GM19043 (cell line): ENCODE results near the gene SH3RF1.

Experiments
- ATAC-seq: cut with Tn5 transposase; IDR thresholded peaks from one replicate; pipeline ENCODE4 v1.9.1; 2021; ENCODE audit warnings: low read depth; ENCODE audit not compliant: unreplicated experiment

The SH3RF1 gene

GRCh38 chr4:169167957-169168858, 102.5 kb downstream of the SH3RF1 start:
- peak; percentile 93 for ATAC-seq

- ATAC-seq: no peak
Observed at GRCh38 chr4:169164669-169165415, 105.9 kb downstream of the SH3RF1 start.

GRCh38 chr4:169163947-169164668, 106.6 kb downstream of the SH3RF1 start:
- no peak for ATAC-seq

GRCh38 chr4:169163495-169163894, 107.3 kb downstream of the SH3RF1 start:
- no peak for ATAC-seq

- no peak for ATAC-seq
Observed at GRCh38 chr4:169160825-169161224, 109.9 kb downstream of the SH3RF1 start.

GRCh38 chr4:169159624-169160171, 111.1 kb downstream of the SH3RF1 start:
- ATAC-seq: no peak

- no peak for ATAC-seq
Observed at GRCh38 chr4:169158861-169159260, 111.9 kb downstream of the SH3RF1 start.

GRCh38 chr4:169158046-169158445, 112.7 kb downstream of the SH3RF1 start:
- ATAC-seq: no peak

GRCh38 chr4:169156392-169156791, 114.4 kb downstream of the SH3RF1 start:
- ATAC-seq: no peak

- no peak for ATAC-seq
Observed at GRCh38 chr4:169154121-169154520, 116.6 kb downstream of the SH3RF1 start.

GRCh38 chr4:169153481-169154087, 117.2 kb downstream of the SH3RF1 start:
- no peak for ATAC-seq

GRCh38 chr4:169152899-169153298, 117.9 kb downstream of the SH3RF1 start:
- ATAC-seq: no peak

- ATAC-seq: no peak
Observed at GRCh38 chr4:169152098-169152497, 118.7 kb downstream of the SH3RF1 start.

- ATAC-seq: no peak
Observed at GRCh38 chr4:169151671-169152070, 119.1 kb downstream of the SH3RF1 start.

GRCh38 chr4:169150806-169151205, 120.0 kb downstream of the SH3RF1 start:
- no peak for ATAC-seq

GRCh38 chr4:169148885-169149284, 121.9 kb downstream of the SH3RF1 start:
- no peak for ATAC-seq

- no peak for ATAC-seq
Observed at GRCh38 chr4:169147191-169147590, 123.6 kb downstream of the SH3RF1 start.

GRCh38 chr4:169144061-169144600, 126.6 kb downstream of the SH3RF1 start:
- ATAC-seq: no peak

GRCh38 chr4:169143335-169143734, 127.4 kb downstream of the SH3RF1 start:
- ATAC-seq: no peak

- ATAC-seq: no peak
Observed at GRCh38 chr4:169142906-169143305, 127.8 kb downstream of the SH3RF1 start.
